Measurements from ENCODE around the gene SLC25A11.

Gene SLC25A11

GRCh38 chr17:4966844-4967538, 27.1 kb upstream of the SLC25A11 start:
- in situ Hi-C loops (cut with MboI; ENCODE audit: low sequenced_read_pairs), result no loop called here

- in situ Hi-C loops (cut with MboI; ENCODE audit: low sequenced_read_pairs), result no loop called here
These were observed 25.6 kb upstream of the SLC25A11 start for GRCh38 chr17:4965311-4965986.

- in situ Hi-C loops (cut with MboI; ENCODE audit: low sequenced_read_pairs), result no loop called here
These were observed 20.6 kb upstream of the SLC25A11 start for GRCh38 chr17:4960279-4960922.

- in situ Hi-C loops (cut with MboI; ENCODE audit: low sequenced_read_pairs), result no loop called here
These were observed 19.6 kb upstream of the SLC25A11 start for GRCh38 chr17:4959261-4959965.

- in situ Hi-C loops (cut with MboI; ENCODE audit: low sequenced_read_pairs), result no loop called here
These were observed 18.3 kb upstream of the SLC25A11 start for GRCh38 chr17:4958102-4958501.

GRCh38 chr17:4956493-4957061, 16.7 kb upstream of the SLC25A11 start:
- in situ Hi-C loops (cut with MboI; ENCODE audit: low sequenced_read_pairs), result no loop called here

GRCh38 chr17:4955091-4955490, 15.2 kb upstream of the SLC25A11 start:
- in situ Hi-C loops (cut with MboI; ENCODE audit: low sequenced_read_pairs), result no loop called here

DNA sequence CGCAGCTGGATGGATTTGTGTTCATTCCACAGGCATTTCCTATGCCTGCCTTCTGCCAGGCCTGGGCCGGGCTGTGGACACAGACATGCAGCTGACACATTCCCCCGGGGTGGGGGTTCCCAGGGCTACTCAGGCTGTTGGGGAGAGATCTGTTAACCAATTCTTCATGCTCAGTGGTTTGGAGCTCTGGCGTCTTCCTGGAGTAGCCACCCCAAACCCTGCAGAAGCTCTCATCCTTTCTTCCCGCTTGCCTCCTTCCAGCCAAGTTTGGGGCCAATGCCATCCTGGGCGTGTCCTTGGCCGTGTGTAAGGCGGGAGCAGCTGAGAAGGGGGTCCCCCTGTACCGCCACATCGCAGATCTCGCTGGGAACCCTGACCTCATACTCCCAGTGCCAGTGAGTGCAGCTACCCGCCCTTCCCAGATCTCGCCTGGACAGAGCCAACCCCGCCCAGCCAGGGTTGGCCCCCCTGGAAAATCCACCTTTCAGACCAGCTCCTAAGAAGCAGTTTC, 13.7 kb upstream of the SLC25A11 start:
- in situ Hi-C loops (cut with MboI; ENCODE audit: low sequenced_read_pairs), result no loop called here

GRCh38 chr17:4951486-4951885, 11.6 kb upstream of the SLC25A11 start:
- in situ Hi-C loops (cut with MboI; ENCODE audit: low sequenced_read_pairs), result no loop called here

DNA sequence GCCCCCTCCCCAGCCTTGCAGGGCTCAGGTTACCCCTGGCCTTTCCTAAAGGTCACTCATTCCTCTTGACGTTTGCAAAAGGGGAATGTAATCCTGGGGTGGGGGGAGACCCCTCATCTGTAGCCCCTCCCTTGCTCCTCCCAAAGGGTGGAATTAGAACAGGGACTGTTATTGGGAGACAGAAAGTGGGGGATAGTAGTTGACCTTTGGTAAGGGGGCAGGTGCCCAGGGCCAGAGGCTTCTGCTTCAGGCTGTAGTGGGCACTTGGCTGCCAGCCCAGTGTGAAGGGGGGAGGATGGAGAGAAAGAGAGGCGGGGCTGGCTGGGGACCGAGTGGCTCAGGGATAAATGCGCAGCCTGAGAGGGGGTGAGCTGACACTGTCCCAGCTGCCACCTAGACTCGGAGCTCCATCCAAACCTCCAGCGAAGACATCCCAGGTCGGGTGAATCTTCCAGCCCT, 10.9 kb upstream of the SLC25A11 start, which contains the start of gene ENO3:
TSS of gene ENO3 (plus strand) at position 374 of the 459 bp plus-strand sequence. CDS start 711 bp downstream, outside the sequence.
- in situ Hi-C loops (cut with MboI; ENCODE audit: low sequenced_read_pairs), result no loop called here

- in situ Hi-C loops (cut with MboI; ENCODE audit: low sequenced_read_pairs), result no loop called here
These were observed 10.4 kb upstream of the SLC25A11 start for GRCh38 chr17:4950075-4950745.

DNA sequence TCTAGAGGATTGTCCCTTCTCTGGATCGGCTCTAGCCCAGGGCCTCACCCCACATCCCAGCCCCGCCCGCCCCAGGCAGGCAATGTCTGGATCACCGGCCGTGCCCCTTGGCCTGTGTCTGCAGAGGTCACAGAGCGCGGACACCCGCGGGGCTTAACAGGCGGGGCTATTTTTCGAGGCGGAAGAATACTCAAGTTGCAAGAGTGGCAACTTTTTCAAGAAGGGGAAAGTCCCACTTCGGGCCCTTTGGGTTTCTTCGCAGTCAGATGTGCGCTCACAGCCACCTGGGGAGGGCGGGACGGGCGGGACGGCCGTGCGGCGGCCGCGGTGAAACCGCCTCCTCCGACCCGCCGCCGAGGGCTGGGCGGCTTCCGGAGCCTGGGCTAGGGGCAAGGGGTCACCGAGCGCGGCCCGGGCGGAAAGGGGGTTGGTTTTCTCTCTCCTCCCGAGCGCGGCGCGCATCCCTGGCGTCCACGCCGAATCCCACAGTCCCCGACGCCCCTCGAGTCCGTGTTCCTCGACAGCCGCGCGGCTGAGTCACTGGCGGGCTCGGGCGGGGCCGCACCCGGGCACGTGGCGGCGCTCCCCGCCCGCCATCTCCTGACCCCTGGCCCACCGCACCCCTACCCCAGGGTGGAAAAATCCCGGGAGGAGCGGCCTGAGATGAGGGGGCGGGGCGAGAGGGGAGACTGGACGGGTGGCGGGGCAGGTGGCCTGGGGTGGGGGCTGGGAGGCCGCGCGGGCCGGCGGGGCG, 9.7 kb upstream of the SLC25A11 start:
- in situ Hi-C loops (cut with MboI; ENCODE audit: low sequenced_read_pairs), result no loop called here

GRCh38 chr17:4948931-4949320, 9.1 kb upstream of the SLC25A11 start:
- in situ Hi-C loops (cut with MboI; ENCODE audit: low sequenced_read_pairs), result no loop called here

DNA sequence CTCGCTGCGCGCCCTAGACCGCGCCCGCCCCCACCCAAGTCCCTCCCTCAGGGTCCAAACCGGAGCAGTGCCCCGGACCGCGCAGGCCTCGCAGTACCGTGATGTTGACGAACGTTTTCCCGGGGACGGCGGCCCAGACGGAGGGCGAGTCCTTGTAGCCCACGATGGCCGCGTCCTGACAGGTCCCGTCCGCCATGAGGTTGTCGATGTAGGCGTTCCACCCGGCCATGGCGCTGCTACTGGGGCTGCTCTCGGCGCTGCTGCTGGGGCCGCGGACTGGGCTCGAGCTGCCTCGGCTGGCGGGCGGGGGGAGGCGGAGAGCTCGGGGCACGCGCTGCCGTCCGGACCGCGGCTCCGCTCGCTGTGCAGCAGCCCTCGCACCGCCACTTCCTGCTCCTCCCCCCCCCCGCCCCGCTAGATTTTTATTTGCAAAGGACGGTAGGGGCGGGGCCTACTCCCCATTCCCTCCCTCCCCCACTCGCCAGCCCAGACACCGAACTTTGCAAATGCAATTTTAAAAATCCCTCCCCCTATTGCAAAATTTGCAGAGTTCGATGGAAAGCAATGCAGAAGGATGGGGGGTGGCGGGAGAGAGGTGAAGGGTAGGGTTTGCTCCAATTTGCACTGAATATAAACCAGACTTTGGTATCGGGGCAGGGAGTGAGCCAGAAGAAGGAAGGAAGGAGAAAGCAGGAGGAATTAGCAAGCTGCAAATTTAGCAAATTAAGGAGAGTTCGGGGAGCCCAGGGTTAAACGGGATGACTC, 8.5 kb upstream of the SLC25A11 start, which contains the start of gene PFN1:
TSS of gene PFN1 (minus strand) at position 365 of the 765 bp plus-strand sequence. CDS start at position 229, 136 bp downstream.
- in situ Hi-C loops (cut with MboI; ENCODE audit: low sequenced_read_pairs), result no loop called here

- in situ Hi-C loops (cut with MboI; ENCODE audit: low sequenced_read_pairs), result no loop called here
These were observed 7.7 kb upstream of the SLC25A11 start for GRCh38 chr17:4947411-4948165.

- in situ Hi-C loops (cut with MboI; ENCODE audit: low sequenced_read_pairs), result no loop called here
These were observed 7.2 kb upstream of the SLC25A11 start for GRCh38 chr17:4947010-4947410.

GRCh38 chr17:4946312-4946976, 6.6 kb upstream of the SLC25A11 start:
- in situ Hi-C loops (cut with MboI; ENCODE audit: low sequenced_read_pairs), result no loop called here
